Measurements from ENCODE around the gene RGS6.

DNA sequence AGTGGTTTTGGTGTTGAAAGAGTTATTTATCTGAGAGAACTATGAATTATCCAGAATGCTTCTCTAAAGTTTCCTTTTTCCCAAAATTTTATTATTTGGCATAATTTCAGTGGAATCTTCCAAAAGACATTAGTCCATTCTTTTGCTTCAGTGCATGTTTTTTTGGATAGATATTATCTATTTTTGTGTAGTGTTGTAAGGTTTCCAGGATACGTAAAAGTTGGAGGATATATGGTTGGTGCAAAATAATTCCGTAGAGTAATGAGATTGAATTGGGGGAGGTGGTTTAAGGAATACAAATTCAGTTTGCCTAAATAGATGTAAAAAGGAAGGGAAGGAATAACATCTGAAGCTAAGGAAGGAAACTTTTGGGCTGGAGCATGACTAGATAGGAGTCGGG is 186.6 kb downstream of the RGS6 start:
- TF ChIP-seq SUZ12 (IDR thresholded peaks at IDR 0.05): no peak
- no peak for TF ChIP-seq FOXM1 (IDR thresholded peaks at IDR 0.05; ENCODE audit: borderline replicate concordance)
- no peak for TF ChIP-seq PKNOX1 (IDR thresholded peaks at IDR 0.05)
- TF ChIP-seq HDGF (IDR thresholded peaks at IDR 0.05; ENCODE audit: borderline replicate concordance): no peak
- TF ChIP-seq ELF4 (IDR thresholded peaks at IDR 0.05): no peak
- no peak for TF ChIP-seq TARDBP (IDR thresholded peaks at IDR 0.05)
- no peak for TF ChIP-seq L3MBTL2 (conservative IDR thresholded peaks at IDR 0.05)
- no peak for TF ChIP-seq FOXA1 (IDR thresholded peaks at IDR 0.05)
- TF ChIP-seq CTBP1 (IDR thresholded peaks at IDR 0.05; ENCODE audit: borderline replicate concordance): no peak
- no peak for TF ChIP-seq SP1 (IDR thresholded peaks at IDR 0.05)
- no peak for TF ChIP-seq FOXK2 (IDR thresholded peaks at IDR 0.05)
- no peak for TF ChIP-seq ARNT (IDR thresholded peaks at IDR 0.05)
- TF ChIP-seq NFRKB (IDR thresholded peaks at IDR 0.05): no peak
